HG03108 (cell line): Measurements from ENCODE around the gene CFAP65.

ENCODE experiments used
- ATAC-seq: cut with Tn5 transposase; IDR thresholded peaks from one replicate; pipeline ENCODE4 v1.9.1; 2021; ENCODE audit warnings: moderate library complexity; ENCODE audit not compliant: unreplicated experiment

CFAP65 gene

DNA sequence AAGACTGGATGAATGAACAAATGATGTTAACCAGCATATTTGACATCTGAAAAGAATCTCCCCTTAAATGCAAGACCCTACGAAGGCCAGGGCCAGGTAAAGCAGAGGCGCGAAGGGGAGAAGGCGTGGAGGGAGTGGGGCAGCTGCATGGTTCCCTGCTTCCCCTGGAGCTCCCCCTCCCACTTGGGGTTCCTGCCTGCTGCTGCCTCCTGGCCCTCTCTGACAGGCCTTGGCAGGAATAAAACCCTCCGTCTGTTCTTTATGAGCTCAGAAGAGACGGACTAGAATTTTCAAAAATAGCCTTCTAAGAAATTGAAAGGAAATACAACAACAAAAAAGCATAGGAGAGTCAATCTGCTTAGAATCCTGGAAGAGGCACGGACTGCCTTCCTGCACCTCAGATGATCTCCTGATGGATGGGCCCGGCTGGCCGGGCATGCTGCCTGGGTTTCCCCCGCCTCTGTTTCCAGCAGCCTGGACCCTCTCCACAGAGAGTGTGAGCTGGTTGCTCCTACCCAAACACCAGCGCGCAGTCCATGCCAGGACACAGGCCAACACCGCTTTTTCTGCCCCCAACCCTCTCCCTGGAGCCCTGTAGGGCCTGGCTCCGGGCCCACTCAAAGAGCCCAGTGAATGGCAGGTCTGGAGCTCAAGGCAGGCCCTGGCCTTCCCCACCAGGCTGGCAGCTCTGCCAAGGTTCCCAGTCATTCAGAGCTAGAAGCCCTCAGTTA lies 23.9 kb downstream of the CFAP65 start:
- ATAC-seq, result no peak

DNA sequence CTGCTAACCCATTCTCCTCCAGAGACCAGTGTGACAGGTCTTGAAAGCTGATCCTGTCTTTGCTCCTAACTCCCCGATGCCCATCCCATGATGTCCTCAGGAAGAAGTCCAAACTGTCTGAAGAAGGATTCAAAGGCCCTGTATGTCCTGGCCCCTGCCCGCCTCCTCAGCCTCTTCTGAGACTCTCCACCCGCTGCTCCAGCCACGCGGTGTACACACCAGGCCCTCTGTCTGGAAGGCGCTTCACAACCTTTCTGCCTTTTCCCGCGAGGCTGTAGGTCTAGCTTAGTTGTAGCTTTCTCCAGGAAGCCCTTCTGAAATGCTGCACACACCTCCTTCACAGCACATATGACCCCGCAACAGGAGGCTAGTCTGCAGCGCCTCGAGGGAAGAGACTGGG lies 24.6 kb downstream of the CFAP65 start:
- ATAC-seq, result no peak

DNA sequence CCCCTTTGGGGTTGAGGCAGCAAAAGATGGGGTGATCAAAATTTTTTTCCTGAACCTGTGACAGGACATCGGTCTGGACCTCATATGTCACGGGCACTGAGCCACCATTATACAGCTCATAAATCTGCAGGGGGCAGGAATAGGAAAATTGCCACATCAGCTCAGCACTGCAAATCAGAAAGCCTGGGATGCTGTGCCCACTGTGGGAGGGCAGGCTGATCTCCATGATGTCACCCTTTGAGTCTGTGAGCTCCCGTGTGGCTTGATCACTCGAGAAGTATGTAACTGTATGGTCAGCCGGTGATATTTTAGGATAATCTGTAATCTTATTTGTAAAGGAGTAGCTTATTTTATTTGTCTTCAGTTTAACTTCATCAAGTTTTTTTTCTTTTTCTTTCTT lies 30.4 kb downstream of the CFAP65 start:
- ATAC-seq, result no peak

DNA sequence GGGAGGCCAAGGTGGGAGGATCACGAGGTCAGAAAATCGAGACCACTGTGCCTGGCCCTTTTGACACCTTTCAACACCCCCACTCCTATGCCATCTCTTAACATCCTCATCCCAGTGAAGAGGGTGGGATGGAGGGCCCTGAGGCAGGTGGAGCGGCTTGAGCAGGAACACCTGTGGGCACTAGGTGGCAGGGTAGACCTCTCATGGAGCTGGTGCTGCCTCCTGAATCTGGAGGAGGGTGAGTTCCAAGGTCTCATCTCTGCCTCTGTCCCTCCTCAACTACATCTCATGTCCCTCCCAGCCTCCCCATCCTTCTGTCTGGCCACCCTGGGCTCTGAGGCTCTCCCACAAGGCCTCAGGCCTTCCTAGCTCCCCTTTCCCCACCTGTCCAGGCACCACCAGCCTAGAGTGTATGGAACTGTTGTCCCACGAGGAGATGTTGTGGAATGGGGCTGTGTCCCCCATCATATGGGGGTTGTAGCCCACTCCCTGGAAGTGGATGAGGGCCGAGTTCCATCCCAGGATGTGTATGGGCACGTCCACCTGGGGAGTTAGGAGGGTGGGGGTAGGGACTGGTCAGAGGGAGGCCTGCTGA lies 31.1 kb downstream of the CFAP65 start:
- no peak for ATAC-seq

DNA sequence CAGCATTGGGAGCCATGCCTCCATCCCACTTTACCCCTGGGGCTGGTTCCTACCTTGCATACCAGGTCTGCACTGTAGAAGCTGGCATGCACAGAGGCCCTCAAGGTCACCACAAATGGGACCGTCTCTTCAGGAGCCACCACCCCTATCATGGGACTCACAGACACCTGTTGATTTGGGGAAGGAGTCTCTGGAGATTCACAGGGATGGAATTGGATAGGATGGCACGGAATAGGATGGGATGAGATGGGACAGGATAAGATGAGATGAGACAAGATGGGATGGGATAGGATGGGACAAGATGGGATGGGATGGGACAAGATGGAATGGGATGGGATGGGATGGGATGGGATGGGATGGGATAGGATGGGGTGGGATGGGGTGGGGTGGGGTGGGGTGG lies 32.0 kb downstream of the CFAP65 start:
- ATAC-seq, result no peak

DNA sequence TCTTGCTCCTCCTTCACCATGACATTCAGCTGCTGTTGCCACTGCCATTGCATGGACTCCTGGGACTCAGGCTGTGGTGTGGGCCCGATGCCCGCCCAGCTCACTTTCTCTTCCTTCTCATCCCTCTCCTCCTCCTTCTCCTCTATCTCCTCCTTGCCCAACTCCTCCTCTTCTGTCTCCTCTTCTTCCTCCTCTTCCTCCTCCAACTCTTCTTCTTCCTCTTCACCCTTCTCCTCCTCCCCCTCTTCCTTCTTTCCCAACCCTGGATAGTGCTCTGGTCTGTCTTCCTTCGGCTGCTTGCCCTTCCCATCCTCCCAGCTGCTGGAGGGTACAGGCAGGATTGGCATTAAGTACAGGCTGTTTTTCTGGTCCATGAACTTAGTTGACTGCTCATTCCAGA lies 37.3 kb downstream of the CFAP65 start:
- no peak for ATAC-seq

DNA sequence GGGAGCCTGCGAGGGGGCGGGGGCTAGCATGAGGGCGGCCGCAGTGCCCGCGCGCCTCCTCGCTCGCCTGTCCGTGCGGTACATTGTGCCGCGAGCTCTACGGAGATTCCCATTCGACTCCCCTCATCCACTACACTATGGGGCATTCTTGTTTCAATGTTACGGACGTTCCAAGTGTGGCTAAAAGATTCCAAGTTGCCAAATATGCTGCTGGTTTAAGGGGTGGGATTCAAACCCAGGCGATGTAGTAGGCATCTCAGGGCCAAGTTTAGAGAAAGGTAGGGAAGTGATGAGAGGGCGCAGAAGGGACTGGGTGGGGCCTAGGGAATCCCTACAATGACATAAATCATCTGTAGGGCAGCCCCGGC lies 38.1 kb downstream of the CFAP65 start:
- ATAC-seq, result no peak

DNA sequence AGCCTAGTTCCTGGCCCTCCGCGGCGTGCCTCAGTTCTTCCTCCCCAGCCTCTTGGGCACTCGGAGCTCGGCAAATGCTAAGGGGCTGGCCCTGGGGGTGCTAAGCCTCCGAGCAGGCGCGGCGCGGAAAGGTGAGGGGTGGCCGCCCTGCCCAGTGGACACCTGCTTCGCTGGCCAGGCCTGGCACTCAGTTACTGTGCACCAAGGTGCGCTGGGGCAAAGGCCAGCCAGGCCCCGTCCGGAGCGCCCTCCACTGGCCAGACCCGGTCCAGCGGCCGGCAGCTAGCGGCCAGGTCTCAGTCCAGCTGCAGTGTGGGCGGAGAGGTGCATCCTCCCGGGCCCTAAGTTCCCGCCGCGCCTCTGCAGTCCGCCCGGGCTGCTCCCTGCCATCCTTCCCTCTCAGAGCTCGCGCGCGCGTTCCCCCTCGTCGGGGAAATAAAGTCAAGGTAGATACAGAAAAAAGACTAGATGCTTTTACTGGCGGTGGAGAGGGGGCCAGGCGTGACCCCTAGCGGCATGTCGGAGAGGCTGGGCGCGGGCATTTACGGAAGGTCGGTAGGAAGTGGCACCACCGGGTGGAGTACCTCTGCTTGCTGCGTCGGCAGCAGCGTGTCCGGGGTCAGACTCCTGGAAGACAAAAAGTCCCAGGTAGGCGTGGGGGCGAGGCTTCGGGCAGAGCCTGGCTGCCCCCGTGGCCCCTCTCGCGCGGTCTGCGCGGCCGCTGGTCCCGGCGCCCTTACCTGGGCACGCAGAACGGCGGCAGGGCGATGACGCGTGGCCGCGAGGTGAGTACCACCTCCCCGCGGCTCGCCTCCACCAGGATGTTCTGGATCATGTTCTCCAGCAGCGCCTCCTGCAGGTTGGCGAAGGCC lies 38.7 kb downstream of the CFAP65 start:
- no peak for ATAC-seq

DNA sequence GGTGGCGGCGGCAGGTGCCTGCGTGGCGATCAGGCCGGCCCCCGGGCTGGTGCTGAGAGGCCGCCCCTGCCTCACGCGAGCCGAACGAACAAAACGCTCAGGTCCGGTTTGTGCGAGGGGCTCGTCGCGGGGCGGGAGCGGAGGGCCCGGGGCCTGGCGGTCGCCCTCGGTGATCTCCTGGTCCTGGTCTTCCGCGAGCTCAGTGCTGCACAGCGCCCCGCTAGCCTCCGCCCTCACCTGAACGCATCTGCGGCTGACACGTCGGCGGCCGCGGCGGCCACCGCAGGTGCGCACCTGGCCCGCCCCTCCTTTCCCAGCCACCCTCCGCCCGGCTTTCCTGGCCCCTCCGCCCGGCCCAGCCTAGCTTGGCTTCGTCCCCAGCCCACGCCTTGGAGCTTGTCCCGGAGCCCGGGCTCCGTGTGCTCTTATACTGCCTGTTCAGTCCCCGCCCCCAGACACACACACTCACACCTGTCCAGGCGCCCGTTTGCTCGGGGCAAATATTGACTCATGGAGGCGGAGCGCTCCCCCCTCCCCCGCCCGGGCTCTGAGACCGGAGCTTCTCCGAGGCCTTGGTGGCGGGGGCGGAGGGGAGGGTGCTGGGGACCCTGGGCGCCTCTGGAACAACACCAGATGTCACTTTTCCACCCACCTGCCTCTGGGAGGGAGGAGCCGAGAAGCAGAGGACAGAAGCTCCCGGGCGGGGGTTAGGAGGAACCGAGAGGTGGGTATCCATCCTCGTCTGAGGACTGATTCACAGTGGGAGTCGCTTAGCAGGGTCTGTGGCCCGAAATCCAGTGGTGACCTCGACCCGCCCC lies 39.5 kb downstream of the CFAP65 start:
- ATAC-seq, result no peak

DNA sequence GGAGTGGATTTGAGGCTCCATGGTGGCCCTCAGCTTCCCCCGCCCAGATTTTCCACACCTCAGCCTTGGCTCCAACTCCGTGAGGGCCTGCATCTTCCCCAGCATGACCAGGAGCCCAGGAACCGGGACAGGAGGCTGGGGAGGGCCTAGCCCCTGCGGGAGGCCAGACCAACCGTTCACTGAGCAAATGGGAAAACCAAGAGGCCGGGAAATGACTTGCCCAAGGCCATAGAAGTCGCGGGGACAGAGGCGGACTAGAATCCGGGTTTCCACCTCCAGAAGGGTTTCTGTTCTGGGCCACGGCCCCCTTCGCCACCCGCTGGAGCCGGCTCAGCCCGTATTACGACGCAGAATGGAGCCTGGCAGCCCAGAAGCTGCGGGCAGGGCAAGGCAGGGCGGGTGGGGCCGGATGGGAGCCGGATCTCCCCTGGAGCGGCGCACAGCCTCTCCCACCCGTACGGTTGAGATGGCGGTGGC lies 40.2 kb downstream of the CFAP65 start:
- no peak for ATAC-seq

DNA sequence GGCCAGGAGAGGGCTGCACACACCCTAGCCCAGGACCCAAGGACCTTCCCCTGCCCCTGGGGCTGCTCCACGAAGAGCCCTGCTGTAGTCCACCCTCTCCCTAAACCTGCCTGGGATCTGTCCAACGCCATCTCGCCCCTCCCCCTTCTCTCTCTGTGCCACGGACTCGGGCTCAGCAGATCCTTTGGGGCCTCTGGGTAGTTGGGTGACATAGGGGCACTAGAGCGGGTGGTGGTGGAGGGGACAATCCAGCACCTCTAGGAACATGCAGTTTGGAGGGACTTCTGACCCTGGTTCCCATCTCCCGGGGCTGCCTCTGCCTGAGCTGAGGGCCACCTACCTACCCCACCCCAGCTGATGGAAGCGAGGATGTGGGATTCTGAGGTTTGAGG lies 40.8 kb downstream of the CFAP65 start:
- ATAC-seq, result no peak

DNA sequence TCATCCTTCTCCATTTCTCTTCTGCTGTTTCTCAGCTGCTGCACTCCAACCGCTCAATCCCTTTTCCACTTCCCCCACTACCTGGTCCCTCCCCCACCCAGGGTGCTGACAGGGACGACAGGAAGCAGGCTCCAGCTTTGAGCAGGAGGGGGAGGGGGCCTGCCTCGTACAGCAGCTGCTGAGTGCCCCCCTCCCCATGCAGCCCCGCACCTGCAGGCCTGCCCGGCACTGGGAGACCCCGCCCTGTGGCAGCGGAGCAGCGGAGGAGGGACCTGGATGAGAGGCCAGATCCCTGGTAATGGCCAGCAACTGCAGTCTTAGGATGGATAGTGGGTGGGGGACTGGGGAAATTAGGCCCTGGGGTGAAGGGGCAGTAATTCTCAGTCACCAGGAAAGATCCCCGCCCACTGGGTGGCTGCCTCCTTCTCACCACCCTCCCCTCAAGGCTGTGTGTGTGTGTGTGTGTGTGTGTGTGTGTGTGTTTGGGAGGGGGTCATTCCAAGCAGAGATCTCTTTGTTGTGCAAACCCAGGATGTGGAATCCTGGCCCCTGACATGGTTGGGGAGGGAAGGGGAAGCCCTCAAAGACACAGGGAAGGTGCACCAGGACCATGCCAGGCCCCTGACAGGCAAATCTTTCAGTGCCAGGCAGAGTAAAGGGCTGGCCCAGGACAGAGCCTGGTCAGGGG lies 41.3 kb downstream of the CFAP65 start:
- ATAC-seq, result no peak

DNA sequence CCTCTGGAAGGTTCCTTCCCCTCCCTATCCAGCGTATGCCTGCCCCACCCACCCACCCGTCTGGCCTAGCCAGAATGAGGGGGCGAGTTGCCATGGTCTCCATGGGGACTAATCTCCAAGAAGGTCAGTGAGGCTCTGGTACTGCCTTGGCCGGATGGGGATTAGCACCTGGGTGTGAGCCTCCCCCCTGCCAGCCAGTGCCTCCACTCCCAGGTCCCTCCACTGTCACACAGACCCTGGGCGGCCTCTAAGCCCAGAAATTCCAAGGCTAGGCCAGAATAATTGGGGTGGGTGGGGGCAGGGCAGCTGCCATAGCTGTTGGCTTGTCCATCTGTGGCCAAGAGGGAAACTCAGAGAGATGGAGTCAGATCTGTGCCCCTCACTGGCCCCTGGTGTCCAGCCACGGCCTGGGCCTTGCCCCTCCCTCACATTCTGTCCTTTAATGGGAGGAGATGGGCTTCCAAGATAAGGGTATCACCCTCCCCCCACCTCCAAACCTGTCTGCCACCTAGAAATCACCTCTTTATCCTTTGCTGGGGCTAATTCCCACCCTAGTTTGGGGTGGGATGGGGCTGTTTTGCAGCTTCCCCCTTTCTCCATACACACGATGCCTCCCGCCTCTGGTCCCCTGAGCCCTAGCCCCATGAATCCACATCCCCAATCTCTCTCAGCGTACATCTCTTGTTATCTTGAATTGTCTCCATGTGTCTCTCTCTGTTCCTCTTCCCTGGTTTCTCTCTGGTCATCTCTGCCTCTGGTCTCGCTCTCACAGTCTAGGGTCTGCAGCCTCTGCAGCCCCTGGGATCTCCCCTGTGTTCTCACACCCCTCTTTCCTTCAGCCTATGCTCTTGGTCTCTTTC lies 42.1 kb downstream of the CFAP65 start:
- ATAC-seq, result no peak

DNA sequence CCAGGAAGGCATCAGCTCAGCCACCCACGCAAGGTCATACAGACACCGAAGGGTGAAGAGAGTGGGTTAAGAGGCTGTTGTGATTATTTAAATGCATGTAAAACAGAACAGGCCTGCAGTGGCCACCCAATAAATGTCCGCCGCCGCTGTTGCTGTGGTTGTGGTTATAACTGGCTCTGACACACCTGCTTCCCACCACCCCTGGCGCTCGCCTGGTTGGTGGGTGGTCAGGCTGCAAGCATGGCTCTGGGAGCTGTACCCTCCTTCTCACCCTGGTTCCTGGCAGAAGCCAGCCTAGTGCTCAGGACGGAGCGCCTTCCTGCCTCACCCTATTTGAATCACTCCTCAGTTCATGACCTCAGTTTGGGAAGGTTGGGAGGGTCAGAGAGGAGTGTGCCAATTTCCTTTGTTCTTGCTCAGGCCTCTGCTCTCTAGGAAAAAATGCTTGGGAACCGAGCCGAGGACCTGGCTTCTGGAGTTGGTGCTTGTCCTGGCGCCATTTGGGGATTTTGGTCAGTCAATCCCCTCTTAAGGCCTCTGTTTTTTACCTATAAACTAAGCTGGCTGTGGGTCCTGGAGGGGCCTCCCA lies 42.8 kb downstream of the CFAP65 start:
- no peak for ATAC-seq

DNA sequence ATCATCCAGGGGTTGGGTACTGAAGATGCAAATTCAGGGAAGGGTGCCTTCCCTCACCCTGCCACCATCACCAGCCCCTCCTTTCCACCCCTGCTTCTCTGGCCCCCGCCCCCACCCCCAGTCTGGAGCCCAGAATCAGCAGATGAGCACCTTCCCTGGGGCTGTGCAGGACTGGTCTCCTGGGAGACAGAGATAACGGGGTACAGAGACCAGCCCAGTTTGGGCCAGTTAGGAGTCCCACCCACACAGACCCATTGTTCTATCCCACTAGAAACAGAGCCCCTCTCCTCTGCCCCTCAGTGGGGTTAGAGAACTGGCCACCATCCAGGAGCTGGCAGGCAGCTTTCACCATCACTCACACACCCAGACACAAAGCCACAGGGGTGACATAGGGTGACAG lies 43.6 kb downstream of the CFAP65 start:
- ATAC-seq, result no peak

DNA sequence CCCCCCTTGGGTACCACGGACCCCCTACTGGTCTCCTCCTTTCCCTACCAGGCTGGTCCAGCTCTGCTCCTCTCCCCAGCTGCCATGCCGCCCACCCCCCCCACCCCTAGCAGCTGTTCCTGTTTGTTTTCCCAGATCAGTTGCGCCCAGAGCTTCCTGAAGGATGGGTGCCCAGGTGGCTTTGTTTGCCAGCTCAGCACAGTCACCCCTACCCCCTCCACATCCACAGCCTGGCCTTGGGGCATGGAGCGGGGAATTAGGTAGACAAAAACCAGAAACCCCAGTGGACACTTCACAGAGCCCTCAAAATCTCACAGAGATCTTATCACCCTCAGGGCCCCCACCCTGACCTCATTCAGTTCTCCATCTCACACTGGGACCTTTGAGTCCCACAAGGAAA lies 44.4 kb downstream of the CFAP65 start:
- ATAC-seq, result no peak

DNA sequence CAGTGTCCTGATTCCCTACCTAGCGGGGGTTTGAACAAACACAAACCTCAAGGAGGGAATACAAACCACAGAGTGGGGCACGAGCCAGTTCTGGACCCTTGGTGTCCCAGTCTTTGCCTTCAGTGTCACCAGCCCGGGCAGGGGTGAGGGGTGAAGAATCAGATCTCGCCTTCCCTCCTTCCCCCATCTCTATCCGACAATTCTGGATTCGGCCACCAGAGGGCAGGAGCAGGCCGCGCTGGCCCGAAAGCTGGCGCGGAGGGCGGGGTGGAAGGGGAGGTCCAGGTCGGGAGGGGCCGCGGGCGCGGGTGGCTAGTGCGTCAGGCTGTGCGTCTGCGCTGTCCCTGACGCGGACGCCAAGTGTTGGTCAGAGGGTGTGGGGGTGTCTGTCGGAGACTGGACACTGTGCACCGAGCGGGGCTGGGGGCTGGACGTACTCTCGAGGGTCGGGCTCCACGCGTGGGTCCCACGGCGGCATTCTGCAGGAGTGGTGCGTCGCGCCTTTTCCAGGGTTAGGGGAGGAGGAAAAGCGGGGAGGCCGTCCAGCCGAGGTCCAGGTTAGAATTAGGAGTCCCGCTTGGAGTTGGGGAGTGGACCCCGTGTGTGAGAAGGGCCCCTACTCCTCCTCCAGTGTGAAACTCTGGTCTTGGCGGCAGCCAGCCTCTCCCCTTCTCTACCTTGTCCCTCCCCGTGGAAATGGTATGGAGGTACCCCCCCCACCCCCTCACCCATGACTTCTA lies 45.2 kb downstream of the CFAP65 start:
- peak; percentile 58 for ATAC-seq

DNA sequence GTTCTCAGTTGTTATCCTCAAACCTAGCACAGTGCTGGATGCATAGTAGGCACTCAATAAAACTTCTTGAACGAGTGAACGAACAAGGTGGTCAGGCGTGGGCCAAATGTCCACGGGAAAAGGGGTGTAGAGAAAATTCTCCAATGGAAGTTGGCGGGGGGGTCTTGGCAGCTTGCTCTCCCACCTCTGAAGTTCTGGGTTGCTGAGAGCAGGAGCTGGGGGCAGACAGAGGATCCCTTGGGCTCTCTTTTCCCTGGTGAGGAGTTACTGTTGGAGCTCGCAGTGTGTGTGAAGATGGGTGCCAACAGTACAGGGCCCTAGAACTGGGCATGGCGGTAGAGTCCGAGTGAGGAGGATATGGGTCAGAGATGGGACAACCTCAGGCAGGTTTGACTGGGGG lies 45.8 kb downstream of the CFAP65 start:
- ATAC-seq, result no peak
